Ovary (tissue), 3 donors: ENCODE measurements around the gene GJA4.

Experiments used
- EP300 ChIP-seq: sonication (generic); formaldehyde crosslinking; IDR thresholded peaks from one replicate; pipeline ENCODE4 v1.6.1; 2017; ENCODE audit warnings: antibody characterized with exemption
- TF ChIP-seq, protein P1 (sequence below), 3 donors: fragments of 450-650 bp in 2 of 3; fragments of 200-600 bp in 1 of 3; IDR thresholded peaks; one replicate each; pipeline versions ENCODE4 v1.5.1 to v1.8.0; 2016 to 2022; ENCODE audit warnings: antibody characterized with exemption in 3 of 3, mild to moderate bottlenecking in 1 of 3
- donor health status: DM: no; HTN: no; CAD: no.

DNA sequence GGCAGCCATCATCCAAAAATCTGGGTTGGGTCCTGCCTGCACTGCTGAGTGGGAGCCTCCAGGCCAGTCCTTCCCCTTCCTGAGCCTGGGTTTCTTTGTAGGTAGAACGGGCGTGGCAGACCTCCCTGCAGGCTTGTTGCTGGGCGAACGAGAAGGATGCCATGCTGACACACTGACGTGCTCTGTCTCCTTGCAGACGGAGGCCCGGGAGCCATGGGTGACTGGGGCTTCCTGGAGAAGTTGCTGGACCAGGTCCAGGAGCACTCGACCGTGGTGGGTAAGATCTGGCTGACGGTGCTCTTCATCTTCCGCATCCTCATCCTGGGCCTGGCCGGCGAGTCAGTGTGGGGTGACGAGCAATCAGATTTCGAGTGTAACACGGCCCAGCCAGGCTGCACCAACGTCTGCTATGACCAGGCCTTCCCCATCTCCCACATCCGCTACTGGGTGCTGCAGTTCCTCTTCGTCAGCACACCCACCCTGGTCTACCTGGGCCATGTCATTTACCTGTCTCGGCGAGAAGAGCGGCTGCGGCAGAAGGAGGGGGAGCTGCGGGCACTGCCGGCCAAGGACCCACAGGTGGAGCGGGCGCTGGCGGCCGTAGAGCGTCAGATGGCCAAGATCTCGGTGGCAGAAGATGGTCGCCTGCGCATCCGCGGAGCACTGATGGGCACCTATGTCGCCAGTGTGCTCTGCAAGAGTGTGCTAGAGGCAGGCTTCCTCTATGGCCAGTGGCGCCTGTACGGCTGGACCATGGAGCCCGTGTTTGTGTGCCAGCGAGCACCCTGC is 1.4 kb downstream of the GJA4 start:
- TF ChIP-seq, protein P1, sequence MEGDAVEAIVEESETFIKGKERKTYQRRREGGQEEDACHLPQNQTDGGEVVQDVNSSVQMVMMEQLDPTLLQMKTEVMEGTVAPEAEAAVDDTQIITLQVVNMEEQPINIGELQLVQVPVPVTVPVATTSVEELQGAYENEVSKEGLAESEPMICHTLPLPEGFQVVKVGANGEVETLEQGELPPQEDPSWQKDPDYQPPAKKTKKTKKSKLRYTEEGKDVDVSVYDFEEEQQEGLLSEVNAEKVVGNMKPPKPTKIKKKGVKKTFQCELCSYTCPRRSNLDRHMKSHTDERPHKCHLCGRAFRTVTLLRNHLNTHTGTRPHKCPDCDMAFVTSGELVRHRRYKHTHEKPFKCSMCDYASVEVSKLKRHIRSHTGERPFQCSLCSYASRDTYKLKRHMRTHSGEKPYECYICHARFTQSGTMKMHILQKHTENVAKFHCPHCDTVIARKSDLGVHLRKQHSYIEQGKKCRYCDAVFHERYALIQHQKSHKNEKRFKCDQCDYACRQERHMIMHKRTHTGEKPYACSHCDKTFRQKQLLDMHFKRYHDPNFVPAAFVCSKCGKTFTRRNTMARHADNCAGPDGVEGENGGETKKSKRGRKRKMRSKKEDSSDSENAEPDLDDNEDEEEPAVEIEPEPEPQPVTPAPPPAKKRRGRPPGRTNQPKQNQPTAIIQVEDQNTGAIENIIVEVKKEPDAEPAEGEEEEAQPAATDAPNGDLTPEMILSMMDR (IDR thresholded peaks at IDR 0.05): no peak
- TF ChIP-seq EP300: no peak
